OCI-LY7 (cell line): ENCODE data around the gene CELF1.

ENCODE experiments used
- CTCF ChIP-seq: fragments of 200-600 bp; sonication (generic); conservative IDR thresholded peaks from 2 replicates; pipeline ENCODE4 v1.5.1; 2014; ENCODE audit warnings: mild to moderate bottlenecking, antibody characterized with exemption, low read length, moderate library complexity, mixed read lengths
- EZH2phosphoT487 ChIP-seq: fragments of 200-600 bp; sonication (generic); IDR thresholded peaks from 2 replicates; pipeline ENCODE4 v1.6.1; 2018; ENCODE audit warnings: low read depth, borderline replicate concordance, mild to moderate bottlenecking, mixed run types, antibody characterized with exemption, low read length, moderate library complexity, mixed read lengths

GRCh38 chr11:47552056-47552565 is 821 bp downstream of the CELF1 start:
- no peak for TF ChIP-seq CTCF
- no peak for TF ChIP-seq EZH2phosphoT487
